Measurements from ENCODE around the gene MOXD1.
"Not testable (repeated sequence)": the region's sequence is repeated elsewhere in the genome, so short reads cannot be mapped to it uniquely, and the experiment has no call there.

The MOXD1 gene

GRCh38 chr6:132320007-132320406, 81.3 kb downstream of the MOXD1 start:
- Histone ChIP-seq H3K27ac (ENCODE audit: low read depth in 2 of 2, low read length in 2 of 2) (no peak overlapping the region), H3K4me3 (ENCODE audit: low read length in 2 of 2) (no peak overlapping the region), H3K4me1 (ENCODE audit: control insufficient read depth in 2 of 2, insufficient read depth in 2 of 2, low read length in 2 of 2) (no peaks in the 10 kb centered on the region), H3K9me3 (ENCODE audit: control insufficient read depth in 2 of 2, low read length in 2 of 2) (peaks cover 0 to 2% of the 10 kb centered on the region in 2 donors), H3K27me3 (ENCODE audit: control insufficient read depth in 2 of 2, insufficient read depth in 2 of 2, low read length in 2 of 2) (no peaks in the 10 kb centered on the region), H3K9ac (ENCODE audit: low read depth in 1 of 2, low read length in 2 of 2) (no peak overlapping the region), H3K36me3 (ENCODE audit: control insufficient read depth in 2 of 2, insufficient read depth in 2 of 2, low read length in 2 of 2) (no peaks in the 10 kb centered on the region)

DNA sequence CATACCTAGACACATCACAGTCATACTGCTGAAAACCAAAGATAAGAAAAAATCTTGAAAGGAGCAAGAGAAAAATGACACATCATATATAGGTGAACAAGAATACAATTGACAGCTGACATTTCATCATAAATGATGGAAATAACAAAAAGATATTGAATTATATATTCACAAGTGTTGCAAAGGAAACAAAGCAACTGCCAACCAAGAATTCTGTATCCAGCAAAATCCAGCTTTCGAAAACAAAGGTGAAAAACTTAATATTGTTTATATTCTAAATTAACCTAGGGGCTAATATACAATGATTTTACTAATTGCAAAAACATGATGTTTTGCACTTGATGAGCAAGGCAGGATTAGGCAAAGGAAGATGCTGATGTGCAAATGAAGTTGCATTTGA, 84.3 kb downstream of the MOXD1 start:
- Histone ChIP-seq H3K27ac (ENCODE audit: low read depth in 2 of 2, low read length in 2 of 2) (no peak overlapping the region), H3K4me1 (ENCODE audit: control insufficient read depth in 2 of 2, insufficient read depth in 2 of 2, low read length in 2 of 2) (no peaks in the 10 kb centered on the region), H3K27me3 (ENCODE audit: control insufficient read depth in 2 of 2, insufficient read depth in 2 of 2, low read length in 2 of 2) (no peaks in the 10 kb centered on the region), H3K4me3 (ENCODE audit: low read length in 2 of 2) (no peak overlapping the region), H3K36me3 (ENCODE audit: control insufficient read depth in 2 of 2, insufficient read depth in 2 of 2, low read length in 2 of 2) (no peaks in the 10 kb centered on the region), H3K9me3 (ENCODE audit: control insufficient read depth in 2 of 2, low read length in 2 of 2) (peaks cover 0 to 2% of the 10 kb centered on the region in 2 donors), H3K9ac (ENCODE audit: low read depth in 1 of 2, low read length in 2 of 2) (no peak overlapping the region)

DNA sequence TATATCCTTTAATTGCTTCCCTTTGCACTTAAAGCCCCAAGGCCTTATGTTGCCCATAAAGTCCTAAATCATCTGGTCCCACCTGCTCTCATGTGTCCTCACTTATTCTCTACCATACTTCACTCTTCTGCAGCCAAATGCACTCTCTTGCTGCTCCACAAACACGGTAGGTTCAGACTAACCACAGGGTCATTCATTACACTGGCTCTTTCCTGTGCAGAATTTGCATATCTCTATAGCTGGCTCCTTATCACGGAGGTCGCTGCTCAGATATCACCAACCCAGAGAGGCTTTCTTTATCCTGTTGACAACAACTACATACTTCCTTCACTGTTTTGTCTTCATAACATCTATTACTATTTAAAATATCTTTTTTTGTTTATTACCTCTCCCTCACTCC, 86.8 kb downstream of the MOXD1 start:
- H3K9ac ChIP-seq (ENCODE audit: low read depth in 1 of 2, low read length in 2 of 2) = no peak overlapping the region
- no peak overlapping the region for H3K4me3 ChIP-seq (ENCODE audit: low read length in 2 of 2)
- H3K27me3 ChIP-seq (ENCODE audit: control insufficient read depth in 2 of 2, insufficient read depth in 2 of 2, low read length in 2 of 2) = no peaks in the 10 kb centered on the region
- no peaks in the 10 kb centered on the region for H3K4me1 ChIP-seq (ENCODE audit: control insufficient read depth in 2 of 2, insufficient read depth in 2 of 2, low read length in 2 of 2)
- no peak overlapping the region for H3K27ac ChIP-seq (ENCODE audit: low read depth in 2 of 2, low read length in 2 of 2)
- H3K36me3 ChIP-seq (ENCODE audit: control insufficient read depth in 2 of 2, insufficient read depth in 2 of 2, low read length in 2 of 2) = no peaks in the 10 kb centered on the region
- peaks cover 0 to 2% of the 10 kb centered on the region in 2 donors for H3K9me3 ChIP-seq (ENCODE audit: control insufficient read depth in 2 of 2, low read length in 2 of 2)

- H3K4me1 ChIP-seq (ENCODE audit: control insufficient read depth in 2 of 2, insufficient read depth in 2 of 2, low read length in 2 of 2) = no peaks in the 10 kb centered on the region
- H3K36me3 ChIP-seq (ENCODE audit: control insufficient read depth in 2 of 2, insufficient read depth in 2 of 2, low read length in 2 of 2) = no peaks in the 10 kb centered on the region
- no peak overlapping the region for H3K9ac ChIP-seq (ENCODE audit: low read depth in 1 of 2, low read length in 2 of 2)
- H3K4me3 ChIP-seq (ENCODE audit: low read length in 2 of 2) = no peak overlapping the region
- no peaks in the 10 kb centered on the region for H3K9me3 ChIP-seq (ENCODE audit: control insufficient read depth in 2 of 2, low read length in 2 of 2)
- no peak overlapping the region for H3K27ac ChIP-seq (ENCODE audit: low read depth in 2 of 2, low read length in 2 of 2)
- no peaks in the 10 kb centered on the region for H3K27me3 ChIP-seq (ENCODE audit: control insufficient read depth in 2 of 2, insufficient read depth in 2 of 2, low read length in 2 of 2)
Observed at GRCh38 chr6:132310921-132311320, 90.4 kb downstream of the MOXD1 start.

DNA sequence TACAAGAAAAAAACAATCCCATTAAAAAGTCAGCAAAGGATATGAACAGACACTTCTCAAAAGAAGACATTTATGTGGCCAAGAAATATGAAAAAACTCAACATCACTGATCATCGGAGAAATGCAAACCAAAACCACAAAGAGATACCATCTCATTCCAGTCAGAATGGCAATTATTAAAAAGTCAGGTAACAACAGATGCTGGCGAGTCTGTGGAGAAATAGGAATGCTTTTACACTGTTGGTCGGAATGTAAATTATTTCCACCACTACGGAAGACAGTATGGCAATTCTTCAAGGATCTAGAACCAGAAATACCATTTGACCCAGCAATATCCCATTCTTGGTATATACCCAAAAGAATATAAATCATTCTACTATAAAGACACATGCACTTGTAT, 91.1 kb downstream of the MOXD1 start:
- H3K36me3 ChIP-seq (ENCODE audit: control insufficient read depth in 2 of 2, insufficient read depth in 2 of 2, low read length in 2 of 2); H3K4me1 ChIP-seq (ENCODE audit: control insufficient read depth in 2 of 2, insufficient read depth in 2 of 2, low read length in 2 of 2); H3K9me3 ChIP-seq (ENCODE audit: control insufficient read depth in 2 of 2, low read length in 2 of 2); H3K4me3 ChIP-seq (ENCODE audit: low read length in 2 of 2); H3K27me3 ChIP-seq (ENCODE audit: control insufficient read depth in 2 of 2, insufficient read depth in 2 of 2, low read length in 2 of 2); H3K27ac ChIP-seq (ENCODE audit: low read depth in 2 of 2, low read length in 2 of 2); H3K9ac ChIP-seq (ENCODE audit: low read depth in 1 of 2, low read length in 2 of 2): not testable (repeated sequence)

- no peaks in the 10 kb centered on the region for H3K9me3 ChIP-seq (ENCODE audit: control insufficient read depth in 2 of 2, low read length in 2 of 2)
- no peak overlapping the region for H3K27ac ChIP-seq (ENCODE audit: low read depth in 2 of 2, low read length in 2 of 2)
- H3K27me3 ChIP-seq (ENCODE audit: control insufficient read depth in 2 of 2, insufficient read depth in 2 of 2, low read length in 2 of 2) = no peaks in the 10 kb centered on the region
- H3K9ac ChIP-seq (ENCODE audit: low read depth in 1 of 2, low read length in 2 of 2) = no peak overlapping the region
- H3K4me1 ChIP-seq (ENCODE audit: control insufficient read depth in 2 of 2, insufficient read depth in 2 of 2, low read length in 2 of 2) = no peaks in the 10 kb centered on the region
- no peak overlapping the region for H3K4me3 ChIP-seq (ENCODE audit: low read length in 2 of 2)
- no peaks in the 10 kb centered on the region for H3K36me3 ChIP-seq (ENCODE audit: control insufficient read depth in 2 of 2, insufficient read depth in 2 of 2, low read length in 2 of 2)
Observed at GRCh38 chr6:132304891-132305305, 96.4 kb downstream of the MOXD1 start.

- no peaks in the 10 kb centered on the region for H3K27me3 ChIP-seq (ENCODE audit: control insufficient read depth in 2 of 2, insufficient read depth in 2 of 2, low read length in 2 of 2)
- no peaks in the 10 kb centered on the region for H3K4me1 ChIP-seq (ENCODE audit: control insufficient read depth in 2 of 2, insufficient read depth in 2 of 2, low read length in 2 of 2)
- H3K27ac ChIP-seq (ENCODE audit: low read depth in 2 of 2, low read length in 2 of 2) = no peak overlapping the region
- H3K9me3 ChIP-seq (ENCODE audit: control insufficient read depth in 2 of 2, low read length in 2 of 2) = no peaks in the 10 kb centered on the region
- no peak overlapping the region for H3K9ac ChIP-seq (ENCODE audit: low read depth in 1 of 2, low read length in 2 of 2)
- no peak overlapping the region for H3K4me3 ChIP-seq (ENCODE audit: low read length in 2 of 2)
- no peaks in the 10 kb centered on the region for H3K36me3 ChIP-seq (ENCODE audit: control insufficient read depth in 2 of 2, insufficient read depth in 2 of 2, low read length in 2 of 2)
Observed at GRCh38 chr6:132300323-132300949, 100.8 kb downstream of the MOXD1 start.

DNA sequence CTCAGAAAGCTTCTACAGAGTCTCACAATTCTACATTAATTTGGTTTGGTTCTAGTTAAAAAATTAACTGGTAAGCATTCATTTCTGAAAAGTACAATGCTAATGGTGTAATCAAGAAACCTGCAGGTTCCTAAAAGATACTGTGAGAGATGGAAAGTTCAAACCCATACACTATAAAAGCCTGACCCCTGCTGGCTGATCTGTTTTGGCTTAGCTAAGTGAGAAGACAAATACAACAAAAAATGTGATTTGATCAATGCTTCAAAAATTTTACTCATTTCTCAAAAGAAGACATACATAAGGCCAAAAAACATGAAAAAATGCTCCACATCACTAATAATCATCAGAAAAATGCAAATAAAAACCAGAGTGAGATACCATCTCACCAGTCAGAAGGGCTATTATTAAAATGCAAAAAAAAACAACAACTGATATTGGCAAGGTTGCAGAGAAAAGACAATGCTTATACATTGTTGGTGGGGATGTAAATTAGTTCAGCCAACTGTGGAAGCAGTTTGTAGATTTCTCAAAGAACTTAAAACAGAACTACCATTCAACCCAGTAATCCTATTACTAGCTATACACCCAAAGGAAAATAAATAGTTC, 102.8 kb downstream of the MOXD1 start:
- Histone ChIP-seq H3K9ac (ENCODE audit: low read depth in 1 of 2, low read length in 2 of 2) (no peak overlapping the region), H3K9me3 (ENCODE audit: control insufficient read depth in 2 of 2, low read length in 2 of 2) (no peaks in the 10 kb centered on the region), H3K4me1 (ENCODE audit: control insufficient read depth in 2 of 2, insufficient read depth in 2 of 2, low read length in 2 of 2) (no peaks in the 10 kb centered on the region), H3K27ac (ENCODE audit: low read depth in 2 of 2, low read length in 2 of 2) (no peak overlapping the region), H3K36me3 (ENCODE audit: control insufficient read depth in 2 of 2, insufficient read depth in 2 of 2, low read length in 2 of 2) (no peaks in the 10 kb centered on the region), H3K4me3 (ENCODE audit: low read length in 2 of 2) (no peak overlapping the region), H3K27me3 (ENCODE audit: control insufficient read depth in 2 of 2, insufficient read depth in 2 of 2, low read length in 2 of 2) (no peaks in the 10 kb centered on the region)

DNA sequence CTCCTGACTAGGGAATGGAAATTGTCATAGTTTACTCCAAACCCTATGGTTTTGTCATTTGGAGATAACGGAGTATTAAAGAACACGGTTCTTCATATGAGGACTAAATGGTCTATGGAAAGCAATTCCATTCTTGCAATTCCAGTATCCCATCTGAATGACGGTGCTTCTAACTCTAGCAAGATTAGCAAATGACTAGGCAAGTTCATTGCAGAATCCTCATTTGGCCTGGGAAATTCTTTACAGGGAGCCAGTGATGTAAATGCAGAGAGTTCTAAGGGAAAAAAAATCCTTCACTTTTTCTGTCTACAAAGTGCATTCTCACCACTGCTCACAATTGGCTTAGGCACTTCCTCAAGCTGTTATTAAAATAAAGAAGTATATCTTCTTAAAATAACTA, 111.5 kb downstream of the MOXD1 start:
- peaks cover 5 to 7% of the 10 kb centered on the region in 2 donors for H3K4me1 ChIP-seq (ENCODE audit: control insufficient read depth in 2 of 2, insufficient read depth in 2 of 2, low read length in 2 of 2)
- no peaks in the 10 kb centered on the region for H3K9me3 ChIP-seq (ENCODE audit: control insufficient read depth in 2 of 2, low read length in 2 of 2)
- no peak overlapping the region for H3K27ac ChIP-seq (ENCODE audit: low read depth in 2 of 2, low read length in 2 of 2)
- no peak overlapping the region for H3K9ac ChIP-seq (ENCODE audit: low read depth in 1 of 2, low read length in 2 of 2)
- H3K4me3 ChIP-seq (ENCODE audit: low read length in 2 of 2) = no peak overlapping the region
- H3K36me3 ChIP-seq (ENCODE audit: control insufficient read depth in 2 of 2, insufficient read depth in 2 of 2, low read length in 2 of 2) = no peaks in the 10 kb centered on the region
- no peaks in the 10 kb centered on the region for H3K27me3 ChIP-seq (ENCODE audit: control insufficient read depth in 2 of 2, insufficient read depth in 2 of 2, low read length in 2 of 2)

- Histone ChIP-seq H3K27ac (ENCODE audit: low read depth in 2 of 2, low read length in 2 of 2) (peak overlapping the region in 1 of 2 donors; percentile 14), H3K27me3 (ENCODE audit: control insufficient read depth in 2 of 2, insufficient read depth in 2 of 2, low read length in 2 of 2) (no peaks in the 10 kb centered on the region), H3K4me3 (ENCODE audit: low read length in 2 of 2) (no peak overlapping the region), H3K9me3 (ENCODE audit: control insufficient read depth in 2 of 2, low read length in 2 of 2) (no peaks in the 10 kb centered on the region), H3K4me1 (ENCODE audit: control insufficient read depth in 2 of 2, insufficient read depth in 2 of 2, low read length in 2 of 2) (peaks cover 5 to 7% of the 10 kb centered on the region in 2 donors), H3K9ac (ENCODE audit: low read depth in 1 of 2, low read length in 2 of 2) (no peak overlapping the region), H3K36me3 (ENCODE audit: control insufficient read depth in 2 of 2, insufficient read depth in 2 of 2, low read length in 2 of 2) (no peaks in the 10 kb centered on the region)
Observed at GRCh38 chr6:132287101-132287500, 114.2 kb downstream of the MOXD1 start.

Data from mucosa of rectum (tissue), 2 donors.